Activated B cell treated with CpG ODN at 0.5 μM for 24 hours (primary cell): ENCODE results near the gene CHN1. TPM values are rescaled to one million over a fixed set of nuclear protein-coding genes. Genes with fewer than 3 reads are reported as not detected.

ENCODE experiments used
- ATAC-seq: fragments of 200-7000 bp; cut with Tn5 transposase; one replicate; pipeline ENCODE4 v1.10.0; 2021; ENCODE audit warnings: low read depth, mild to moderate bottlenecking, moderate library complexity
- CTCF ChIA-PET: fragments of 350-600 bp; sonication (Branson Sonifier 250); formaldehyde crosslinking; loops from one replicate; lab custom pipeline; 2021; ENCODE audit warnings: antibody characterized with exemption; lab: Charles Lee
- POLR2A ChIA-PET: fragments of 350-600 bp; sonication (Branson Sonifier 250); formaldehyde crosslinking; loops from one replicate; lab custom pipeline; 2021; ENCODE audit warnings: antibody characterized with exemption; lab: Charles Lee
- DNase-seq: peaks from one replicate; pipeline ENCODE4 v3.0.0; 2022
- H3K27ac Mint-ChIP-seq: one replicate; pipeline ENCODE4 v1.8.0; 2020; ENCODE audit warnings: mixed read lengths
- H3K27me3 Mint-ChIP-seq: one replicate; pipeline ENCODE4 v1.8.0; 2021; ENCODE audit warnings: mixed read lengths
- H3K36me3 Mint-ChIP-seq: one replicate; pipeline ENCODE4 v1.8.0; 2021; ENCODE audit warnings: low read depth, mixed read lengths
- H3K4me1 Mint-ChIP-seq: one replicate; pipeline ENCODE4 v1.8.0; 2021; ENCODE audit warnings: mixed read lengths
- H3K4me3 Mint-ChIP-seq: one replicate; pipeline ENCODE4 v1.8.0; 2020; ENCODE audit warnings: mild to moderate bottlenecking, mixed read lengths
- H3K9me3 Mint-ChIP-seq: one replicate; pipeline ENCODE4 v1.8.0; 2020; ENCODE audit warnings: mixed read lengths
- intact Hi-C: fragments of 100-400 bp; cut with micrococcal nuclease; formaldehyde crosslinking; loops from one replicate; pipeline ENCODE4 v1.15.1; 2024
- total RNA-seq: library from RNA; stranded (reverse); gene quantifications from 2 replicates; pipeline ENCODE4 v1.2.3, GENCODE V29; 2022
- TF ChIP-seq, protein P1 (sequence below): fragments of 200-600 bp; IDR thresholded peaks from one replicate; pipeline ENCODE4 v1.8.0; 2022; ENCODE audit warnings: antibody characterized with exemption, mild to moderate bottlenecking

Gene CHN1
- total RNA-seq, 1 donor from 2014 or later = 0.80 TPM

DNA sequence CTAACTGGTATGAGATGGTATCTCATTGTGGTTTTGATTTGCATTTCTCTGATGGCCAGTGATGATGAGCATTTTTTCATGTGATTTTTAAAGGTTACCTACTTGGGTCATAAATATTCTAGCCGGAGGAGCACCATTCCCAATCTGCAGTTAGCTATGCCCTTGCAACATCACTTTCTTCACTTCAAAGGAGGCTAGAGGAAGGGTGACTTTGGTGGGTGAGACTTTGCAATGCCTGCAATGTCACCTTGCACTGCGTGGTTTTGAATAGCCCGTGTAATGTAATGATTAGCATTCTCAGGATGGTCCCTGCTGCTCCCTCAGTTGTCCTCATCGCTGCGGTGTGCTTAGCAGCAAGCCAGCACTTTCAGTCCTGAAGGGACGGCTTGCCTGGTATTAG, 184.8 kb downstream of the CHN1 start:
- ATAC-seq (no peak), DNase-seq (no peak)
- Mint-ChIP-seq H3K27me3 (peaks cover 2% of the 10 kb centered on the region), H3K36me3 (no peaks in the 10 kb centered on the region), H3K4me1 (no peaks in the 10 kb centered on the region), H3K4me3 (no peak overlapping the region), H3K27ac (no peak overlapping the region), H3K9me3 (no peaks in the 10 kb centered on the region)
- ChIA-PET CTCF (no interaction called here), POLR2A (no interaction called here)
- intact Hi-C loops = no loop called here
- TF ChIP-seq, protein P1, sequence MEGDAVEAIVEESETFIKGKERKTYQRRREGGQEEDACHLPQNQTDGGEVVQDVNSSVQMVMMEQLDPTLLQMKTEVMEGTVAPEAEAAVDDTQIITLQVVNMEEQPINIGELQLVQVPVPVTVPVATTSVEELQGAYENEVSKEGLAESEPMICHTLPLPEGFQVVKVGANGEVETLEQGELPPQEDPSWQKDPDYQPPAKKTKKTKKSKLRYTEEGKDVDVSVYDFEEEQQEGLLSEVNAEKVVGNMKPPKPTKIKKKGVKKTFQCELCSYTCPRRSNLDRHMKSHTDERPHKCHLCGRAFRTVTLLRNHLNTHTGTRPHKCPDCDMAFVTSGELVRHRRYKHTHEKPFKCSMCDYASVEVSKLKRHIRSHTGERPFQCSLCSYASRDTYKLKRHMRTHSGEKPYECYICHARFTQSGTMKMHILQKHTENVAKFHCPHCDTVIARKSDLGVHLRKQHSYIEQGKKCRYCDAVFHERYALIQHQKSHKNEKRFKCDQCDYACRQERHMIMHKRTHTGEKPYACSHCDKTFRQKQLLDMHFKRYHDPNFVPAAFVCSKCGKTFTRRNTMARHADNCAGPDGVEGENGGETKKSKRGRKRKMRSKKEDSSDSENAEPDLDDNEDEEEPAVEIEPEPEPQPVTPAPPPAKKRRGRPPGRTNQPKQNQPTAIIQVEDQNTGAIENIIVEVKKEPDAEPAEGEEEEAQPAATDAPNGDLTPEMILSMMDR = no peak

DNA sequence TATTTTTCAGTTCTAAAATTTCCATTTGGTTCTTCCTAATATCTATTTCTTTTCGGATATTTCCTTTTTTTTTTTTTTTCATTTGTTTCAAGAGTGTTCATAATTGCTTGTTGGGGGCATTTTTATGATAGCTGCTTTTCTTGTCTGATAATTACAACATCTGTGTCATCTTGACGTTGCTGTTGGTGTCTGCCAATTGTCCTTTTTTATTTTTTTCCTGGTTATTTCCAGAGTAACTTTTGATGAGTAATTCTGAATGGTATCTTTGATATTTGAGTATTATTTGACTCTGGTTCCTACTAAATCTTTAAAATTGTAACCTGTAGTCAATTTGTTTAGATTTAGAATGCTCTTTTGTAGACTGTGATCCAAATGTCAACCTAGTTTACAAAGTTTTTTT, 189.7 kb downstream of the CHN1 start:
- Mint-ChIP-seq H3K27ac (no peak overlapping the region), H3K27me3 (peaks cover 2% of the 10 kb centered on the region), H3K4me3 (no peak overlapping the region), H3K9me3 (no peaks in the 10 kb centered on the region), H3K4me1 (no peaks in the 10 kb centered on the region), H3K36me3 (no peaks in the 10 kb centered on the region)
- POLR2A ChIA-PET = interaction anchor here (0.6 kb wide), 1 partner anchor 116 kb away, joined by 3 read pairs; no protein-coding TSS in a partner anchor
- no peak for DNase-seq
- CTCF ChIA-PET = no interaction called here
- ATAC-seq = no peak
- intact Hi-C loops = no loop called here
- TF ChIP-seq, protein P1 = no peak

DNA sequence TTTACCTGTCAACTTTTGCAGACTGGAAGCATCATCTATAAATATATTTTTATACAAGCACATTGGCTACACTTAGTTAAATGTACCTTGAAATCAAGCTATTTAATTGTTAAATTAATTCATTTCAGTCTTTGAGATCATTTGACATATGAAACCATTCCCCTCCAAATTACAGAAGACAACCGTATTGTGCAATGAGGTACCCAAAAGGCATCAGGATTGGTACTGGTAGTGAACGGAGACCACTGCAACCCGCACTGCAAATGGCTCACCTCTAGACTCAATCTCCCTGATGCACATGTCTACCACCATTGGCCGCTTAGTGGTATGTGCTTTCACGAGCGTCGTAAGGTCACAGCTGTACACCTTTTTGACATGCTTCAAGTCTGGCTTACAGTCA, 193.1 kb downstream of the CHN1 start:
- TF ChIP-seq, protein P1 = no peak
- ATAC-seq = no peak
- Mint-ChIP-seq H3K9me3 (no peaks in the 10 kb centered on the region), H3K27ac (no peak overlapping the region), H3K27me3 (peaks cover 2% of the 10 kb centered on the region), H3K4me1 (no peaks in the 10 kb centered on the region), H3K4me3 (no peak overlapping the region), H3K36me3 (no peaks in the 10 kb centered on the region)
- CTCF ChIA-PET = no interaction called here
- POLR2A ChIA-PET = no interaction called here
- no peak for DNase-seq
- intact Hi-C loops = no loop called here

DNA sequence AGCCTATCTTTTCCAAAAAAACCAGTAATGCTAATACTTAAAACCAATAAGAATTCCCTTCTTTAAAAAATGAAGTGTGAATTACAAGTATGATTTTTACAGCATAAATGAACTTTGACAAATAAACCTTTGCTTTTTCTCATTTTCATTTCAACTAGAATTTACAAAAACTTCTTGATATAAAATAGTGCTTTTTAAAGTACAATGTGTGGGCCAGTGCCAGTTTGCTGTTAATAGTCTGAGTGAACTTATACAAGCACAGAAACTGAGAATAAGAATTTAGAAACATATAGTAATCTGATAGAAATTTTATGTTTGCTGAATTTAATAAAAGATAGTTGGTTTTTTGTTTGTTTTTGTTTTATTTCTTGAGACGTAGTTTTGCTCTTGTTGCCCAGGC, 197.2 kb downstream of the CHN1 start:
- intact Hi-C loops = no loop called here
- Mint-ChIP-seq H3K9me3 (no peaks in the 10 kb centered on the region), H3K27me3 (no peaks in the 10 kb centered on the region), H3K4me1 (no peaks in the 10 kb centered on the region), H3K4me3 (no peak overlapping the region), H3K27ac (no peak overlapping the region), H3K36me3 (no peaks in the 10 kb centered on the region)
- CTCF ChIA-PET = no interaction called here
- POLR2A ChIA-PET = no interaction called here
- no peak for DNase-seq
- TF ChIP-seq, protein P1 = no peak
- no peak for ATAC-seq

DNA sequence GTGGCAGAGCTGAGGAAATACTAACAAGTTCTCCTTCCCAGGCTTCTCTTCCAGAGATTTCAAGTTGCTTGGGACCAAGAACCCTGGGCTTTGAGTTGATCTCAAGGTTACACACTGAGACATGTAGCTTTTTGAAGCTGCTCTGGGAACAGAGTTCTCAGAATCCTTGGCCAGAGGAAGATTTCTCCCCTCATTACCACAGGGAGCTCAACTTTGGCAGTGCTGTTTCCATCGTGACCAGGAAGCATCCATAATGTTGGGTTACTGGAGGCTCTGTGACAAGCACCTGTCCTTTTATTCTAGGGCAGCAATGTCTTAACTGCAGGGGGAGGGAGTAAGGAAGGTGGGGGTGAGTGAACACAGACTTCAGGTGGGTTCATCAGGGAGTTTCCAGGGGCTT, 199.4 kb downstream of the CHN1 start:
- Mint-ChIP-seq H3K27me3 (no peaks in the 10 kb centered on the region), H3K4me3 (no peak overlapping the region), H3K4me1 (no peaks in the 10 kb centered on the region), H3K9me3 (no peaks in the 10 kb centered on the region), H3K27ac (no peak overlapping the region), H3K36me3 (no peaks in the 10 kb centered on the region)
- ChIA-PET POLR2A (no interaction called here), CTCF (no interaction called here)
- DNase-seq (no peak), ATAC-seq (no peak)
- intact Hi-C loops = no loop called here
- TF ChIP-seq, protein P1 = no peak
